ENCODE measurements around the gene MZB1. TPM values are rescaled to one million over a fixed set of nuclear protein-coding genes. Genes with fewer than 3 reads are reported as not detected.

MZB1 gene
- polyA plus RNA-seq, 2 of the 4 experiments (the other 2 are of a cell fraction) = 0.09 TPM; not detected in 1

DNA sequence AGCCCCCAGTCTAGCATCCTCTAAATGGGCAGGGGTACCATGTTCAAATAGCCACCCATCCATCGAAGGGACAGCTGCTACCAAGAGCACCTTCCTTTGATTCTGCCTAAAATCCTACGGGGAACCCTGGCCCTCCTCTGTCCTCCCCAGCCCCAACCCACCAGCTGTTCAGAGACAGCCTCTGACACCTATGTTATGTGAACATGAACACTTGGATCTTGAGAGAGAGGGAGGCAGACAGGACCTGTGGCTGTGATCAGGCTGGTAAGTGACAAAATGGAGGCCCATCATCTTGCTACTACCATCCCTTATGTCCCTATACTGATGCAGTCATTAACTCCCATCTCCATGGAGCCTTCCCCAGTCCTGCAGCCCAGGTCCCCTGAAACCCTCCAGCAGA lies 14.8 kb downstream of the MZB1 start:
- DNase-seq (ENCODE audit: low read depth in 1 of 2, low spot score in 1 of 2) (no peak), ATAC-seq (0 out of 6 replicates have a peak, but pooled peaks have one; percentile 2 to 10), FAIRE-seq (no peak)
- Histone ChIP-seq H3K4me3 (no peak overlapping the region), H3K27ac (peak overlapping the region; percentile 25 to 73; a peak in 4 of 6 replicates), H3K4me2 (peak overlapping the region; percentile 57; the same call in 1 of the 3 replicates), H3K4me1 (peaks cover 29% of the 10 kb centered on the region), H3K9me3 (no peaks in the 10 kb centered on the region)
- POLR2A ChIA-PET = interaction anchor here (1.4 kb wide), 1 partner anchor 13 kb away, joined by 3 read pairs; no protein-coding TSS in a partner anchor
- 65% methylated on average over 2 of the region's 2 CpGs for WGBS (ENCODE audit: missing lambda C conversion rate)
- TF ChIP-seq CHD4 (IDR thresholded peaks at IDR 0.05; ENCODE audit: borderline replicate concordance) (no peak), SMC3 (IDR thresholded peaks at IDR 0.05) (no peak), RCOR1 (IDR thresholded peaks at IDR 0.05; ENCODE audit: low read depth, low read length) (no peak), KDM5A (IDR thresholded peaks at IDR 0.05) (no peak), RFX5 (IDR thresholded peaks at IDR 0.05) (no peak), HOXB5 (CRISPR knock-in tag; IDR thresholded peaks at IDR 0.05) (no peak), MAFK (IDR thresholded peaks at IDR 0.05; ENCODE audit: partially characterized antibody) (no peak), EHMT2 (IDR thresholded peaks at IDR 0.05; ENCODE audit: low read depth) (no peak), HOXB13 (CRISPR knock-in tag; IDR thresholded peaks at IDR 0.05; ENCODE audit: low read depth) (no peak)
- TF ChIP-seq, protein P1, sequence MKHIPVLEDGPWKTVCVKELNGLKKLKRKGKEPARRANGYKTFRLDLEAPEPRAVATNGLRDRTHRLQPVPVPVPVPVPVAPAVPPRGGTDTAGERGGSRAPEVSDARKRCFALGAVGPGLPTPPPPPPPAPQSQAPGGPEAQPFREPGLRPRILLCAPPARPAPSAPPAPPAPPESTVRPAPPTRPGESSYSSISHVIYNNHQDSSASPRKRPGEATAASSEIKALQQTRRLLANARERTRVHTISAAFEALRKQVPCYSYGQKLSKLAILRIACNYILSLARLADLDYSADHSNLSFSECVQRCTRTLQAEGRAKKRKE (CRISPR knock-in tag; IDR thresholded peaks at IDR 0.05; ENCODE audit: low read depth) = no peak
- TF ChIP-seq, protein P2, sequence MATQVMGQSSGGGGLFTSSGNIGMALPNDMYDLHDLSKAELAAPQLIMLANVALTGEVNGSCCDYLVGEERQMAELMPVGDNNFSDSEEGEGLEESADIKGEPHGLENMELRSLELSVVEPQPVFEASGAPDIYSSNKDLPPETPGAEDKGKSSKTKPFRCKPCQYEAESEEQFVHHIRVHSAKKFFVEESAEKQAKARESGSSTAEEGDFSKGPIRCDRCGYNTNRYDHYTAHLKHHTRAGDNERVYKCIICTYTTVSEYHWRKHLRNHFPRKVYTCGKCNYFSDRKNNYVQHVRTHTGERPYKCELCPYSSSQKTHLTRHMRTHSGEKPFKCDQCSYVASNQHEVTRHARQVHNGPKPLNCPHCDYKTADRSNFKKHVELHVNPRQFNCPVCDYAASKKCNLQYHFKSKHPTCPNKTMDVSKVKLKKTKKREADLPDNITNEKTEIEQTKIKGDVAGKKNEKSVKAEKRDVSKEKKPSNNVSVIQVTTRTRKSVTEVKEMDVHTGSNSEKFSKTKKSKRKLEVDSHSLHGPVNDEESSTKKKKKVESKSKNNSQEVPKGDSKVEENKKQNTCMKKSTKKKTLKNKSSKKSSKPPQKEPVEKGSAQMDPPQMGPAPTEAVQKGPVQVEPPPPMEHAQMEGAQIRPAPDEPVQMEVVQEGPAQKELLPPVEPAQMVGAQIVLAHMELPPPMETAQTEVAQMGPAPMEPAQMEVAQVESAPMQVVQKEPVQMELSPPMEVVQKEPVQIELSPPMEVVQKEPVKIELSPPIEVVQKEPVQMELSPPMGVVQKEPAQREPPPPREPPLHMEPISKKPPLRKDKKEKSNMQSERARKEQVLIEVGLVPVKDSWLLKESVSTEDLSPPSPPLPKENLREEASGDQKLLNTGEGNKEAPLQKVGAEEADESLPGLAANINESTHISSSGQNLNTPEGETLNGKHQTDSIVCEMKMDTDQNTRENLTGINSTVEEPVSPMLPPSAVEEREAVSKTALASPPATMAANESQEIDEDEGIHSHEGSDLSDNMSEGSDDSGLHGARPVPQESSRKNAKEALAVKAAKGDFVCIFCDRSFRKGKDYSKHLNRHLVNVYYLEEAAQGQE (IDR thresholded peaks at IDR 0.05) = no peak
- CTCF ChIA-PET = interaction anchor here (0.9 to 3.8 kb wide), 5 partner anchors 11 to 34 kb away, joined by 3 to 17 read pairs (median 3); partner anchors contain the start of gene PAIP2

DNA sequence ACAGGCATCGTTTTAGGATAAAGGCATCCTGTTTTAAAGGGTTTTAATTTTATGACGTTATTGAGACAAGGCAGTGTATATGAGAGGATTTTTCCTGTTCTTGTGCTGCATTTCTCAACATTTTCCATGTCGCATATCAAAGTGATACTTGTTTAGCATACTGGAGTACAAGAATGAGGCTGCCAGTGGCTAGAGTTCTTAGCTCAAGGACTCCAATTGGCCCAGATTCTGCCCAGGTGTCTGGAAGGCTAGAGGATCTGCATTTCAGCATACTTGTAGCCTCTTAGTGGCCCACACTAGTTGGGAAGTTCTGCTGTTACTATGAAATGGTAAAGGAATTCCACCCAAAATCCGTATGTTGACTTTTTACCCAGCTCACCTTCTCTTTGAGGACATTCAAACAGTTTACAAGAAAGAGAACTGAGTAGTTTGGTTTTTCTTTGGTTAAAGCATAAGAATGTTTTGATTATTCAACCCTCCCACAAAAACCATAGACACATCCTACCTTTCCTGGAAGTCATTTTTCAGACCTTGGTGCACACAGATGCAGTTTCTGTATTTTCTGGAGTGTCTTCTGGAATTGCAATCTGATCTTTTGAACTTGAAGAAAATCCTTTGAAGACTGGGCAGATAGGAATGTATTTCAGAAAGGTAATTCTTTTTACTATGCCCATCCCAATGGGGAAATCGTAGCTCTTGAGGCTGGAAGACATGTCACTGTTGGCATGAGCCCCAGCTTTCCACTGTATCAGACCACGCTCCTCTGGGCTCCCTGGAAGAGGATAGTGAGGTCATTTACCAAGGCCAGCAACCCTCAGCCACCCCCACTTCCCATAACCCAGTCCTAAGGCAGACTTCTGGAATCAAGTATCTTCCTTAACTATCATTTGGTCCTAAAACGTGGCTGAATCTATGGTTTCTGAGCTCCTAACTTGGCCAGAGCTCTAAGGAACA lies 18.0 kb downstream of the MZB1 start:
- TF ChIP-seq RARB (CRISPR knock-in tag; IDR thresholded peaks at IDR 0.05) (no peak), SMC3 (IDR thresholded peaks at IDR 0.05) (no peak), ZNF302 (CRISPR knock-in tag; IDR thresholded peaks at IDR 0.05) (no peak), JUN (IDR thresholded peaks at IDR 0.05) (no peak), MAZ (IDR thresholded peaks at IDR 0.05; ENCODE audit: borderline replicate concordance, low read depth, low read length) (no peak), ZSCAN20 (CRISPR knock-in tag; IDR thresholded peaks at IDR 0.05) (no peak), TP53 (CRISPR knock-in tag; IDR thresholded peaks at IDR 0.05) (no peak), NPAS2 (CRISPR knock-in tag; IDR thresholded peaks at IDR 0.05; ENCODE audit: borderline replicate concordance) (no peak)
- TF ChIP-seq, protein P3, sequence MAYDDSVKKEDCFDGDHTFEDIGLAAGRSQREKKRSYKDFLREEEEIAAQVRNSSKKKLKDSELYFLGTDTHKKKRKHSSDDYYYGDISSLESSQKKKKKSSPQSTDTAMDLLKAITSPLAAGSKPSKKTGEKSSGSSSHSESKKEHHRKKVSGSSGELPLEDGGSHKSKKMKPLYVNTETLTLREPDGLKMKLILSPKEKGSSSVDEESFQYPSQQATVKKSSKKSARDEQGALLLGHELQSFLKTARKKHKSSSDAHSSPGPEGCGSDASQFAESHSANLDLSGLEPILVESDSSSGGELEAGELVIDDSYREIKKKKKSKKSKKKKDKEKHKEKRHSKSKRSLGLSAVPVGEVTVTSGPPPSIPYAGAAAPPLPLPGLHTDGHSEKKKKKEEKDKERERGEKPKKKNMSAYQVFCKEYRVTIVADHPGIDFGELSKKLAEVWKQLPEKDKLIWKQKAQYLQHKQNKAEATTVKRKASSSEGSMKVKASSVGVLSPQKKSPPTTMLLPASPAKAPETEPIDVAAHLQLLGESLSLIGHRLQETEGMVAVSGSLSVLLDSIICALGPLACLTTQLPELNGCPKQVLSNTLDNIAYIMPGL (CRISPR knock-in tag; IDR thresholded peaks at IDR 0.05; ENCODE audit: borderline replicate concordance) = no peak
- TF ChIP-seq, protein P2 (IDR thresholded peaks at IDR 0.05) = no peak
- TF ChIP-seq, protein P4, sequence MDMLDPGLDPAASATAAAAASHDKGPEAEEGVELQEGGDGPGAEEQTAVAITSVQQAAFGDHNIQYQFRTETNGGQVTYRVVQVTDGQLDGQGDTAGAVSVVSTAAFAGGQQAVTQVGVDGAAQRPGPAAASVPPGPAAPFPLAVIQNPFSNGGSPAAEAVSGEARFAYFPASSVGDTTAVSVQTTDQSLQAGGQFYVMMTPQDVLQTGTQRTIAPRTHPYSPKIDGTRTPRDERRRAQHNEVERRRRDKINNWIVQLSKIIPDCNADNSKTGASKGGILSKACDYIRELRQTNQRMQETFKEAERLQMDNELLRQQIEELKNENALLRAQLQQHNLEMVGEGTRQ (IDR thresholded peaks at IDR 0.05) = no peak
- WGBS (ENCODE audit: missing lambda C conversion rate) = 87% methylated on average over 7 of the region's 7 CpGs
- Histone ChIP-seq H3K9me3 (no peaks in the 10 kb centered on the region), H3K4me1 (peaks cover 29% of the 10 kb centered on the region), H3K27ac (no peak overlapping the region), H3K4me2 (no peak overlapping the region), H3K4me3 (no peak overlapping the region)
- CTCF ChIA-PET = interaction anchor here (1.2 to 3.6 kb wide), 5 partner anchors 14 to 111 kb away, joined by 3 to 13 read pairs (median 3); partner anchors contain the start of gene PAIP2
- FAIRE-seq (no peak), DNase-seq (ENCODE audit: low read depth in 1 of 2, low spot score in 1 of 2) (no peak), ATAC-seq (no peak)
- POLR2A ChIA-PET = interaction anchor here (1.0 kb wide), 1 partner anchor 31 kb away, joined by 3 read pairs; the partner anchor contains the start of gene PAIP2
